Endothelial cell of umbilical vein (primary cell): ENCODE results near the gene TBC1D4. TPM values are rescaled to one million over a fixed set of nuclear protein-coding genes. Genes with fewer than 3 reads are reported as not detected.
A peak's percentile ranks its signal among the peaks of the same experiment; 100 is the strongest.

Experiments
- BruUV-seq: library from RNA; stranded (reverse); fragments of 400-500 nt; replicated peaks from 2 replicates; lab custom pipeline; 2021; lab: Mats Ljungman, UMichigan
- CTCF ChIA-PET: fragments of 300-600, 350-600 bp; sonication (Branson Sonifier 250); formaldehyde crosslinking; loops from one replicate; lab custom pipeline; 2021; ENCODE audit warnings: antibody characterized with exemption, inconsistent platforms; lab: Charles Lee
- POLR2A ChIA-PET: fragments of 300-600, 350-600 bp; sonication (Branson Sonifier 250); formaldehyde crosslinking; loops from one replicate; lab custom pipeline; 2021; ENCODE audit warnings: antibody characterized with exemption, inconsistent platforms; lab: Charles Lee
- DNase-seq: peaks from one replicate; pipeline ENCODE4 v3.0.0-alpha.2; 2011; ENCODE audit warnings: low read depth, low spot score
- FAIRE-seq: peaks from 2 replicates; lab custom pipeline; 2011; peaks lifted over from hg19 to GRCh38; lab: Jason Lieb, UNC
- H2AFZ ChIP-seq: 2 replicates; pipeline ENCODE4 v1.6.0; 2012; ENCODE audit warnings: low read depth, low read length, control low read depth, inconsistent platforms
- H3K27ac ChIP-seq: 2 replicates; pipeline ENCODE4 v1.5.1; 2011; ENCODE audit warnings: low read depth, mild to moderate bottlenecking, control low read depth, low read length, moderate library complexity; ENCODE audit not compliant: insufficient read depth
- H3K27me3 ChIP-seq, 2 experiments: 2 replicates each; pipeline versions ENCODE4 v1.6.0 to v1.6.1; 2011; ENCODE audit warnings: low read length in 2 of 2, mixed read lengths in 1 of 2; ENCODE audit not compliant: control insufficient read depth in 2 of 2, insufficient read depth in 2 of 2
- H3K36me3 ChIP-seq, 2 experiments: 2 replicates in 1 of 2; 3 replicates in 1 of 2; pipeline ENCODE4 v1.5.1; 2011; ENCODE audit warnings: low read length in 2 of 2, mild to moderate bottlenecking in 1 of 2, moderate library complexity in 1 of 2; ENCODE audit not compliant: control insufficient read depth in 2 of 2, insufficient read depth in 2 of 2; ENCODE audit errors: extremely low read depth in 1 of 2
- H3K4me1 ChIP-seq: 3 replicates; pipeline ENCODE4 v1.5.1; 2011; ENCODE audit warnings: mild to moderate bottlenecking, low read length; ENCODE audit not compliant: control insufficient read depth, insufficient read depth; ENCODE audit errors: extremely low read depth
- H3K4me2 ChIP-seq: 2 replicates; pipeline ENCODE4 v1.6.1; 2011; ENCODE audit warnings: low read length, control low read depth, mixed read lengths; ENCODE audit not compliant: insufficient read depth
- H3K4me3 ChIP-seq, 3 experiments: fragments of 200-600 bp in 1 of 3; sonication (generic), shearing (Covaris generic) in 1 of 3; replicated peaks in 1 of 3; 2 replicates each; pipeline ENCODE4 v1.5.1; 2011 to 2016; ENCODE audit warnings: control low read depth in 3 of 3, low read length in 3 of 3, mild to moderate bottlenecking in 2 of 3, inconsistent platforms in 1 of 3, low read depth in 1 of 3, moderate library complexity in 1 of 3; ENCODE audit not compliant: insufficient read depth in 1 of 3
- H3K79me2 ChIP-seq: 2 replicates; pipeline ENCODE4 v1.6.0; 2012; ENCODE audit warnings: low read length, inconsistent platforms; ENCODE audit not compliant: control insufficient read depth, insufficient read depth
- H3K9ac ChIP-seq: replicated peaks from 2 replicates; pipeline ENCODE3; 2011; ENCODE audit warnings: low read length, control low read depth; ENCODE audit not compliant: insufficient read depth; ENCODE audit errors: extremely low read depth
- H3K9me1 ChIP-seq: replicated peaks from 3 replicates; pipeline ENCODE4 v1.6.0; 2011; ENCODE audit warnings: mild to moderate bottlenecking, low read length; ENCODE audit not compliant: control insufficient read depth, insufficient read depth; ENCODE audit errors: extremely low read depth
- H3K9me3 ChIP-seq: replicated peaks from 2 replicates; pipeline ENCODE4 v1.5.1; 2012; ENCODE audit warnings: low read length, inconsistent platforms; ENCODE audit not compliant: control insufficient read depth, insufficient read depth
- H4K20me1 ChIP-seq: replicated peaks from 2 replicates; pipeline ENCODE3; 2011; ENCODE audit warnings: mild to moderate bottlenecking, low read length; ENCODE audit not compliant: control insufficient read depth, insufficient read depth; ENCODE audit errors: extremely low read depth
- CTCF ChIP-seq, 2 donors: IDR thresholded peaks; 1 replicate in 1 of 2; 2 replicates in 1 of 2; pipeline ENCODE4 v1.5.1; 2011; ENCODE audit warnings: low read length in 2 of 2, mild to moderate bottlenecking in 2 of 2, moderate library complexity in 2 of 2, control low read depth in 1 of 2, inconsistent platforms in 1 of 2, low read depth in 1 of 2; ENCODE audit not compliant: insufficient read depth in 1 of 2; ENCODE audit errors: extremely low read depth in 1 of 2
- EZH2 ChIP-seq: IDR thresholded peaks from 2 replicates; pipeline ENCODE4 v1.6.1; 2012; ENCODE audit warnings: borderline replicate concordance, low read depth, mild to moderate bottlenecking, moderate library complexity, low read length, inconsistent platforms; ENCODE audit not compliant: severe bottlenecking
- FOS ChIP-seq: IDR thresholded peaks from 2 replicates; pipeline ENCODE4 v1.6.1; 2011; ENCODE audit warnings: mild to moderate bottlenecking, low read length, moderate library complexity, borderline replicate concordance; ENCODE audit not compliant: insufficient read depth
- GATA2 ChIP-seq: IDR thresholded peaks from 2 replicates; pipeline ENCODE4 v1.7.0; 2011; ENCODE audit warnings: low read depth, mild to moderate bottlenecking, moderate library complexity, mixed read lengths, low read length; ENCODE audit not compliant: insufficient read length, insufficient read depth
- JUN ChIP-seq: IDR thresholded peaks from 2 replicates; pipeline ENCODE4 v1.6.1; 2011; ENCODE audit warnings: borderline replicate concordance, low read depth; ENCODE audit not compliant: insufficient read length, insufficient read depth
- MAX ChIP-seq: IDR thresholded peaks from 2 replicates; pipeline ENCODE4 v1.6.1; 2011; ENCODE audit not compliant: insufficient read depth, insufficient read length
- MYC ChIP-seq: IDR thresholded peaks from one replicate; pipeline ENCODE4 v1.6.1; 2011; ENCODE audit warnings: mild to moderate bottlenecking, low read depth, low read length
- POLR2A ChIP-seq: IDR thresholded peaks from 2 replicates; pipeline ENCODE4 v1.6.1; 2012; ENCODE audit warnings: low read depth, mild to moderate bottlenecking, control low read depth, low read length
- POLR2AphosphoS5 ChIP-seq: IDR thresholded peaks from 2 replicates; pipeline ENCODE4 v1.6.1; 2012; ENCODE audit warnings: low read depth, mild to moderate bottlenecking, control low read depth, low read length, moderate library complexity; ENCODE audit not compliant: insufficient read depth
- dilution Hi-C: fragments of 300-500 bp; cut with MboI; formaldehyde crosslinking; loops from one replicate; pipeline ENCODE4 v1.15.0; 2019; ENCODE audit warnings: low sequenced_read_pairs; ENCODE audit not compliant: extremely low pct_ligation_motif_present
- intact Hi-C: fragments of 100-400 bp; cut with micrococcal nuclease; formaldehyde crosslinking; loops from one replicate; pipeline ENCODE4 v1.10.0; 2022
- polyA plus RNA-seq, 4 experiments: library from polyadenylated mRNA; depleted of rRNA in 3 of 4; stranded (reverse) in 3 of 4; unstranded in 1 of 4; fragments of >200 nt; gene quantifications; 2 replicates each; pipeline versions ENCODE4 v1.2.1 to v1.2.3, GENCODE V29; 2011 to 2012; ENCODE audit warnings: missing spikeins in 1 of 4
- total RNA-seq: library from RNA; stranded (reverse); gene quantifications from 2 replicates; pipeline ENCODE4 v1.2.3, GENCODE V29; 2021

TBC1D4 gene
- total and polyA plus RNA-seq, 2 donors (not counting 3 experiments of a cell fraction or from before 2014, with no cell fraction given) = 58.3 to 81.0 TPM

GRCh38 chr13:75479102-75479740 is 2.7 kb downstream of the TBC1D4 start:
- Histone ChIP-seq H3K4me2 (peak overlapping the region; percentile 95), H3K4me3 (no peak overlapping the region), H3K27me3 (no peaks in the 10 kb centered on the region), H2AFZ (no peak overlapping the region), H3K9me1 (no peaks in the 10 kb centered on the region), H3K79me2 (peaks cover 22% of the 10 kb centered on the region), H3K9me3 (no peaks in the 10 kb centered on the region), H3K9ac (no peak overlapping the region), H4K20me1 (peaks cover 4% of the 10 kb centered on the region), H3K36me3 (no peaks in the 10 kb centered on the region), H3K27ac (no peak overlapping the region), H3K4me1 (peaks cover 9% of the 10 kb centered on the region)
- BruUV-seq = TSS peak; percentile 4
- dilution Hi-C loops = no loop called here
- ChIA-PET CTCF (interaction anchor here (0.7 kb wide), 1 partner anchor 10 kb away, joined by 3 read pairs; no protein-coding TSS in a partner anchor), POLR2A (no interaction called here)
- TF ChIP-seq JUN (no peak), FOS (no peak), POLR2AphosphoS5 (no peak), MYC (no peak), GATA2 (no peak), CTCF (IDR thresholded peaks at IDR 0.05; ENCODE audit: extremely low read depth in 1 of 2, insufficient read depth in 1 of 2, low read depth in 1 of 2, low read length in 2 of 2) (no peak), POLR2A (no peak), MAX (no peak), EZH2 (no peak)
- DNase-seq (no peak), FAIRE-seq (no peak)
- intact Hi-C loops = no loop called here
